ENCODE data around the gene DIS3L2.

The DIS3L2 gene

GRCh38 chr2:232001073-232001472 lies 39.6 kb downstream of the DIS3L2 start:
- in situ Hi-C loops (cut with HindIII; ENCODE audit: low sequenced_read_pairs): no loop called here
- TF ChIP-seq CTCF (IDR thresholded peaks at IDR 0.05; ENCODE audit: low read depth, low read length): no peak
- DNase-seq (ENCODE audit: low read depth, low spot score): no peak
- no peak overlapping the region for H3K4me3 ChIP-seq (ENCODE audit: low read depth, low read length)

GRCh38 chr2:232006253-232006652 lies 44.7 kb downstream of the DIS3L2 start:
- TF ChIP-seq CTCF (IDR thresholded peaks at IDR 0.05; ENCODE audit: low read depth, low read length): no peak
- H3K4me3 ChIP-seq (ENCODE audit: low read depth, low read length): no peak overlapping the region
- DNase-seq (ENCODE audit: low read depth, low spot score): no peak
- in situ Hi-C loops (cut with HindIII; ENCODE audit: low sequenced_read_pairs): no loop called here

- H3K4me3 ChIP-seq (ENCODE audit: low read depth, low read length): no peak overlapping the region
- in situ Hi-C loops (cut with HindIII; ENCODE audit: low sequenced_read_pairs): no loop called here
- no peak for TF ChIP-seq CTCF (IDR thresholded peaks at IDR 0.05; ENCODE audit: low read depth, low read length)
- DNase-seq (ENCODE audit: low read depth, low spot score): peak; percentile 15
Measured at GRCh38 chr2:232008907-232009638, 47.6 kb downstream of the DIS3L2 start.

GRCh38 chr2:232009639-232010274 lies 48.2 kb downstream of the DIS3L2 start:
- no peak for TF ChIP-seq CTCF (IDR thresholded peaks at IDR 0.05; ENCODE audit: low read depth, low read length)
- H3K4me3 ChIP-seq (ENCODE audit: low read depth, low read length): no peak overlapping the region
- DNase-seq (ENCODE audit: low read depth, low spot score): no peak
- in situ Hi-C loops (cut with HindIII; ENCODE audit: low sequenced_read_pairs): no loop called here

GRCh38 chr2:232013701-232014353 lies 52.3 kb downstream of the DIS3L2 start:
- DNase-seq (ENCODE audit: low read depth, low spot score): peak; percentile 95
- H3K4me3 ChIP-seq (ENCODE audit: low read depth, low read length): no peak overlapping the region
- TF ChIP-seq CTCF (IDR thresholded peaks at IDR 0.05; ENCODE audit: low read depth, low read length): no peak
- in situ Hi-C loops (cut with HindIII; ENCODE audit: low sequenced_read_pairs): no loop called here

- TF ChIP-seq CTCF (IDR thresholded peaks at IDR 0.05; ENCODE audit: low read depth, low read length): no peak
Measured at GRCh38 chr2:232014681-232015080, 53.2 kb downstream of the DIS3L2 start.

More at GRCh38 chr2:232014681-232015080, 53.2 kb downstream of the DIS3L2 start:
- in situ Hi-C loops (cut with HindIII; ENCODE audit: low sequenced_read_pairs): no loop called here
- DNase-seq (ENCODE audit: low read depth, low spot score): no peak
- no peak overlapping the region for H3K4me3 ChIP-seq (ENCODE audit: low read depth, low read length)
